Peyer's patch (tissue), 4 donors: Measurements from ENCODE around the gene KAT2B. TPM values are rescaled to one million over a fixed set of nuclear protein-coding genes. Genes with fewer than 3 reads are reported as not detected.

Experiments
- DNase-seq, 3 donors: peaks; one replicate each; pipeline ENCODE4 v3.0.0-alpha.2; 2017 to 2019
- H3K27ac ChIP-seq, 4 donors: fragments of 200-600 bp; sonication (generic); one replicate each; pipeline ENCODE4 v1.5.1; 2016 to 2019
- H3K27me3 ChIP-seq, 2 donors: fragments of 200-600 bp; sonication (generic); one replicate each; pipeline ENCODE4 v1.5.1; 2019
- H3K36me3 ChIP-seq, 3 donors: fragments of 200-600 bp; sonication (generic); one replicate each; pipeline ENCODE4 v1.5.1; 2016 to 2019
- H3K4me1 ChIP-seq, 4 donors: fragments of 200-600 bp; sonication (generic); one replicate each; pipeline ENCODE4 v1.5.1; 2016 to 2019
- H3K4me3 ChIP-seq, 4 donors: fragments of 200-600 bp; sonication (generic); 1 replicate in 3 of 4; 2 replicates in 1 of 4; pipeline ENCODE4 v1.5.1; 2016 to 2019; ENCODE audit warnings: mild to moderate bottlenecking in 1 of 4
- H3K9me3 ChIP-seq, 4 donors: fragments of 200-600 bp; sonication (generic); one replicate each; pipeline ENCODE4 v1.5.1; 2016 to 2019; ENCODE audit warnings: mild to moderate bottlenecking in 1 of 4
- CTCF ChIP-seq, 6 experiments: fragments of 450-650 bp in 4 of 6; fragments of 200-600 bp in 2 of 6; sonication (generic) in 1 of 6; IDR thresholded peaks; one replicate each; pipeline ENCODE4 v1.5.1; 2017 to 2019; ENCODE audit warnings: antibody characterized with exemption in 6 of 6, mild to moderate bottlenecking in 3 of 6, moderate library complexity in 1 of 6
- POLR2A ChIP-seq, 2 donors: fragments of 450-650 bp; IDR thresholded peaks; one replicate each; pipeline ENCODE4 v1.5.1; 2017; ENCODE audit warnings: antibody characterized with exemption in 2 of 2, mild to moderate bottlenecking in 2 of 2, moderate library complexity in 2 of 2
- total RNA-seq, 4 donors: library from RNA; depleted of rRNA; stranded (reverse); fragments of >200 nt; gene quantifications; one replicate each; pipeline ENCODE4 v1.1.0, GENCODE V29; 2016

Gene KAT2B
- total RNA-seq, 4 donors from 2014 or later, result 28.0 to 46.2 (median 42.9) TPM

DNA sequence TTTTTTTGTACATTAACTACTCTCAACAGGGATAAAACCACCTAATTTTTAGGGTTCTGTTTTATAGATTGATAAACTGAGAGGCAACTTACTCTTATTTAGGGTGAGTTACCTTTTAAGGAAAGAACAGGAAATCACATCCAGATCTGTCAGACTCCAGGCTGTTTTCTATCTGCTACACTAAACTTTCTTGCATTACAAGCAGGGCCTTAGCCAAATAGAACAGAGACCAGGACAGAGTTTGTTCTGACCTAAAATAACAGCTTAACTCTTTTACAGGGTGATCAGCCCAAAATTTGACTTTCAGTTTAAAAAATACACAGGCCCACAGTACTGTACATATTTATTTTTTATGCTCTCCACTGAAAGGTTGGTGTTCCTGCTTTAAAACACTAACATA lies 107.1 kb downstream of the KAT2B start:
- TF ChIP-seq POLR2A (IDR thresholded peaks at IDR 0.05), result no peak
- no peak for TF ChIP-seq CTCF (IDR thresholded peaks at IDR 0.05)
- no peak overlapping the region for H3K4me3 ChIP-seq
- H3K27ac ChIP-seq, result no peak overlapping the region
- no peaks in the 10 kb centered on the region for H3K9me3 ChIP-seq
- no peaks in the 10 kb centered on the region for H3K27me3 ChIP-seq
- H3K4me1 ChIP-seq, result no peaks in the 10 kb centered on the region
- DNase-seq, result no peak
- H3K36me3 ChIP-seq, result peaks cover 0 to 12% (median 0%) of the 10 kb centered on the region in 3 donors

DNA sequence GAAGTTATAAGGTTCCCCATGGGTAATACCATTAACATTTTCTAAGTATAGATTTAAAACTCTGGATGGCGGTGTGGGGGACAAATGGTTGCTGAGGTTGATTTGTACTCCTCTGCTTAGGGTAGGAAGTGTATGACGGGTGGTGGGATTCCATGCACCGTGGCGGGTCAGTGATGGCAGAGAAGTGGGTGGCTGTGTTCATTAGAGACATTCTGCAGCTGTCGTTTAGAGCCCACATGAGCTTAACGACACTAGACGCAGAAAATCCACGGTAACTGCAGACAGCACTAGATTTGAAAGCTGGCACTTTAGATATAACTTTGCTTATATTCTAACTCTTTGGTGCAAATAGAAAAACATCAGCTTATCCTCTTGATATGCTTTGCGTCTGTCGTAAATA lies 108.2 kb downstream of the KAT2B start:
- TF ChIP-seq CTCF (IDR thresholded peaks at IDR 0.05) (no peak), POLR2A (IDR thresholded peaks at IDR 0.05) (no peak)
- Histone ChIP-seq H3K36me3 (peaks cover 0 to 14% (median 0%) of the 10 kb centered on the region in 3 donors), H3K27ac (no peak overlapping the region), H3K9me3 (no peaks in the 10 kb centered on the region), H3K4me1 (no peaks in the 10 kb centered on the region), H3K27me3 (no peaks in the 10 kb centered on the region), H3K4me3 (no peak overlapping the region)
- no peak for DNase-seq

DNA sequence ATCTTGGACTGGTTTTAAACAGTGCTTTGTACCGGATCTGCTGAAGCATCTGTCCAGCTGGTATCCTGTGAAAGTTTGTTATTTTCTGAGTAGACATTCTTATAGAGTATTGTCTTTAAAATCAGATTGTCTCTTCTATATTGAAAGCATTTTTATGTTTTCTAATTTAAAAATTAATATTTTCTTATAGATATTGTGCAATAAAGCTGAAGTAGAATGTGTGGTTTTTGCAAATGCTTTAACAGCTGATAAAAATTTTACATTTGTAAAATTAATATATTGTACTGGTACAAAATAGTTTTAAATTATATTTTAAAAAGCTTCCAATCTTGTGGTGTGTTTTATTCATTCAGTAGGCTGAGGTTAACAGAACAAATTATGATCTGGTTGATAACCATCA lies 113.8 kb downstream of the KAT2B start:
- H3K27ac ChIP-seq, result no peak overlapping the region
- no peaks in the 10 kb centered on the region for H3K9me3 ChIP-seq
- DNase-seq, result no peak
- no peak for TF ChIP-seq CTCF (IDR thresholded peaks at IDR 0.05)
- no peak for TF ChIP-seq POLR2A (IDR thresholded peaks at IDR 0.05)
- H3K4me3 ChIP-seq, result no peak overlapping the region
- peaks cover 0 to 4% (median 0%) of the 10 kb centered on the region in 3 donors for H3K36me3 ChIP-seq
- H3K27me3 ChIP-seq, result no peaks in the 10 kb centered on the region
- H3K4me1 ChIP-seq, result no peaks in the 10 kb centered on the region

DNA sequence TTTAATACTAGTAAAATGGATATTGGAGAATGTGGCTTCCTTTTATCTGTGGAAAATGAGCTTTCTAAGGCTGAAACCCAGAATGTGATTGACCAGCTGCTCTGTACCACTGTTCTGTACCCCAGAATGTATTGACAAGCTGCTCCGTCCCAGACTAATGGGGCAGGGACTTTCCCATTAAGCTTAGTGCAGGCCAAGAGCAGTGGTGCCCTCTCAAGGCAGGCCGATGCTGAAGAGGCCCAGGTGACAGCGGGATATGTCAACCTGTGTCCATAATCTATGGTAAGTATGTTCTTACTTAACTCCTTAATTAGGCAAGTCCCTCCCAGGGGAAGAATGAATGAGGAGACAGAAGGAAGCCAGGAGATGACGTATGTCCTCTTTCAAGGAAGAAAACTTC lies 114.7 kb downstream of the KAT2B start:
- H3K27ac ChIP-seq, result no peak overlapping the region
- H3K9me3 ChIP-seq, result no peaks in the 10 kb centered on the region
- H3K4me1 ChIP-seq, result no peaks in the 10 kb centered on the region
- H3K4me3 ChIP-seq, result no peak overlapping the region
- DNase-seq, result no peak
- H3K36me3 ChIP-seq, result peaks cover 0 to 4% (median 0%) of the 10 kb centered on the region in 3 donors
- H3K27me3 ChIP-seq, result no peaks in the 10 kb centered on the region
- TF ChIP-seq CTCF (IDR thresholded peaks at IDR 0.05) (no peak), POLR2A (IDR thresholded peaks at IDR 0.05) (no peak)

GRCh38 chr3:20160230-20160629 lies 120.0 kb downstream of the KAT2B start:
- Histone ChIP-seq H3K4me3 (no peak overlapping the region), H3K9me3 (no peaks in the 10 kb centered on the region), H3K36me3 (no peaks in the 10 kb centered on the region), H3K4me1 (no peaks in the 10 kb centered on the region), H3K27me3 (no peaks in the 10 kb centered on the region), H3K27ac (no peak overlapping the region)
- DNase-seq, result no peak
- no peak for TF ChIP-seq CTCF (IDR thresholded peaks at IDR 0.05)
- no peak for TF ChIP-seq POLR2A (IDR thresholded peaks at IDR 0.05)

DNA sequence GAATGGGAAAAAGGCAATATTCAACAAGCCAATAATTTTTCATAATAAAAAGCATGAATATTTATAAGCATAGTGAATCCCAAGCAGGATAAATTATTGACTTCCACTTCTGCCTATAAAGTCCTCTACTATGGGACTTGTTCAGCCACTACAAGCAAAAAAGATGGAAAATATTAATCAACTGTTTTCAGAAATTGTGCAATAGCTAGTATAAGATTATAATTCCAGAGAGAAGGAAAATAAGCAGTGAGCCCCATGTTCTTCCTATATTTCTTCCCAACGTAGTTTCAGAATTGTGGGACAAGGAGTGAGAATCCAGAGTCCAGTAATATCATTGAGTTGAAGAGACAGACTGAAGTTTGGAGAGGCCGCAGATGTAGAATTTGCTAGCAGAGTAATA lies 121.5 kb downstream of the KAT2B start:
- H3K27ac ChIP-seq, result no peak overlapping the region
- no peak overlapping the region for H3K4me3 ChIP-seq
- no peaks in the 10 kb centered on the region for H3K9me3 ChIP-seq
- TF ChIP-seq POLR2A (IDR thresholded peaks at IDR 0.05) (no peak), CTCF (IDR thresholded peaks at IDR 0.05) (no peak)
- H3K27me3 ChIP-seq, result no peaks in the 10 kb centered on the region
- H3K36me3 ChIP-seq, result no peaks in the 10 kb centered on the region
- DNase-seq, result no peak
- no peaks in the 10 kb centered on the region for H3K4me1 ChIP-seq
